Stimulated activated CD4-positive, alpha-beta T cell treated with anti-CD3 and anti-CD28 coated beads, Interleukin-1b, Interleukin-23, amount 100 ng/mL, for 1 hour (primary cell): Measurements from ENCODE around the gene NCAPH2.
"Not testable (repeated sequence)": the region's sequence is repeated elsewhere in the genome, so short reads cannot be mapped to it uniquely, and the experiment has no call there.

Source experiments
- DNase-seq, 2 donors: peaks; one replicate each; pipeline ENCODE4 v3.0.0-alpha.2; 2020; ENCODE audit warnings: low read depth in 2 of 2

Gene NCAPH2

GRCh38 chr22:50519151-50519550 lies 11.1 kb downstream of the NCAPH2 start:
- no peak for DNase-seq

- DNase-seq, result not testable (repeated sequence)
These were observed 12.2 kb downstream of the NCAPH2 start for GRCh38 chr22:50520184-50520583.

- no peak for DNase-seq
These were observed 12.9 kb downstream of the NCAPH2 start for GRCh38 chr22:50520826-50521453.

GRCh38 chr22:50521710-50522109 lies 13.7 kb downstream of the NCAPH2 start:
- no peak for DNase-seq

- no peak for DNase-seq
These were observed 14.3 kb downstream of the NCAPH2 start for GRCh38 chr22:50522208-50522805.

GRCh38 chr22:50522806-50523438 lies 14.9 kb downstream of the NCAPH2 start:
- DNase-seq, result no peak

- DNase-seq, result no peak
These were observed 15.4 kb downstream of the NCAPH2 start for GRCh38 chr22:50523458-50523805.

- DNase-seq, result no peak
These were observed 16.0 kb downstream of the NCAPH2 start for GRCh38 chr22:50523806-50524675.

GRCh38 chr22:50524676-50525103 lies 16.7 kb downstream of the NCAPH2 start:
- no peak for DNase-seq

GRCh38 chr22:50525104-50525857 lies 17.3 kb downstream of the NCAPH2 start, which contains the start of gene SCO2:
Gene SCO2, minus strand, starts transcription at chr22:50525598. Its CDS starts 1,187 bp downstream, at chr22:50524411.
- DNase-seq, result peak; percentile 95 to 98

- DNase-seq, result no peak
These were observed 17.8 kb downstream of the NCAPH2 start for GRCh38 chr22:50525858-50526107.

- peak; percentile 64 to 75 for DNase-seq
These were observed 18.2 kb downstream of the NCAPH2 start for GRCh38 chr22:50526108-50526833.

- DNase-seq, result no peak
These were observed 19.1 kb downstream of the NCAPH2 start for GRCh38 chr22:50526834-50527801.

GRCh38 chr22:50527921-50528681 lies 20.1 kb downstream of the NCAPH2 start:
- no peak for DNase-seq

GRCh38 chr22:50528682-50529415 lies 20.8 kb downstream of the NCAPH2 start:
- DNase-seq, result no peak

- no peak for DNase-seq
These were observed 21.4 kb downstream of the NCAPH2 start for GRCh38 chr22:50529416-50529896.

- DNase-seq, result no peak
These were observed 22.0 kb downstream of the NCAPH2 start, which contains the start of gene TYMP for GRCh38 chr22:50529897-50530579. Gene TYMP, minus strand, starts transcription at chr22:50530012. Its CDS starts 303 bp downstream, at chr22:50529709.

GRCh38 chr22:50530580-50530876 lies 22.5 kb downstream of the NCAPH2 start:
- DNase-seq, result no peak
